ENCODE data around the gene METTL6. TPM values are rescaled to one million over a fixed set of nuclear protein-coding genes. Genes with fewer than 3 reads are reported as not detected.
A peak's percentile ranks its signal among the peaks of the same experiment; 100 is the strongest.
"Not testable (repeated sequence)": the region's sequence is repeated elsewhere in the genome, so short reads cannot be mapped to it uniquely, and the experiment has no call there.

The METTL6 gene
- total RNA-seq, 2 experiments from 2014 or later = 13.0 to 19.5 TPM

DNA sequence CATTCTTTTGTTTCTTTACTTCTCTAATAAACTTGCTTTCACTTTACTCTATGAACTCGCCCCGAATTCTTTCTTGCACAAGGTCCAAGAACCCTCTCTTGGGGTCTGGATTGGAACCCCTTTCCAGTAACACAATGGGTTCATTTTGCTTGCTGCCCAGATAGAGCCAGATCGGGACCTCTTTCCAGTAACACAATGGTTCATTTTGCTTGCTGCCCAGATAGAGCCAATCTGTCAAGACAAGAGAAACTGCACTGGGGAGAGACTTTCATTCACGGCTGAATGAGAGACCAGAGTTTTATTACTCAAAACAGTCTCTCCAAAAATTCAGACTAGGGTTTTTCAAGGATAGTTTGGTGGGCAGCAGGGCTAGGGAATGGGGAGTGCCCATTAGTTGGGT, 25.4 kb downstream of the METTL6 start:
- ATAC-seq (no peak), DNase-seq (no peak)
- Mint-ChIP-seq H3K27me3 (no peaks in the 10 kb centered on the region), H3K4me1 (peaks cover 14% of the 10 kb centered on the region), H3K36me3 (ENCODE audit: low read depth) (peaks cover 3% of the 10 kb centered on the region), H3K4me3 (no peak overlapping the region), H3K27ac (no peak overlapping the region), H3K9me3 (ENCODE audit: low read depth) (no peaks in the 10 kb centered on the region)
- POLR2A ChIA-PET = no interaction called here
- CTCF ChIA-PET = interaction anchor here (1.2 to 2.0 kb wide), 2 partner anchors 126 to 199 kb away, joined by 3 to 13 read pairs; no protein-coding TSS in a partner anchor
- intact Hi-C loops (cut with DNase I, micrococcal nuclease) = no loop called here

DNA sequence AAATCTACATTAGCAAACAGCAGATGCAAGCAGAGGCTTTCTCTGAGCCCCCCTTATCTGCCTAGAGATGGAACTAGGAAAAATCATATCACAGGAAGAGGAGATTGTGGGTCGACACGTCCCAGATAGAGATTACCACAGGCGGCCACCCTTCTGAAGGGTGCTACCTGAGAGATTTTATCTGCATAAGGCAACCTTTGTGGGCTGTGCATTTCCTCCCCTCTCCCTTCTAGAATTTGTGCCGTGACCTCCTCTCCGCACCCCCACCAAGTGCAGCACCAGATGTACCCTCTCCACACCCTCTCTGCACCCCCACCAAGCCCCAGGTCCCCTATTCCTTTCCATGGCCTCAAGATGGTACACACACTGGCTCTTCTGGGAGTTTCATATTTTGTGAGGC, 27.4 kb downstream of the METTL6 start:
- no peak overlapping the region for H3K27ac Mint-ChIP-seq
- POLR2A ChIA-PET = no interaction called here
- ATAC-seq = no peak
- H3K4me1 Mint-ChIP-seq = peaks cover 14% of the 10 kb centered on the region
- H3K4me3 Mint-ChIP-seq = no peak overlapping the region
- H3K9me3 Mint-ChIP-seq (ENCODE audit: low read depth) = no peaks in the 10 kb centered on the region
- CTCF ChIA-PET = interaction anchor here (0.8 to 4.5 kb wide), 6 partner anchors 54 to 205 kb away, joined by 3 to 69 read pairs (median 3); no protein-coding TSS in a partner anchor
- intact Hi-C loops (cut with DNase I, micrococcal nuclease) = loop anchor here (1.0 to 2.0 kb wide), 3 partner anchors 132 to 291 kb away; no protein-coding TSS in a partner anchor
- peaks cover 3% of the 10 kb centered on the region for H3K36me3 Mint-ChIP-seq (ENCODE audit: low read depth)
- no peaks in the 10 kb centered on the region for H3K27me3 Mint-ChIP-seq
- no peak for DNase-seq

DNA sequence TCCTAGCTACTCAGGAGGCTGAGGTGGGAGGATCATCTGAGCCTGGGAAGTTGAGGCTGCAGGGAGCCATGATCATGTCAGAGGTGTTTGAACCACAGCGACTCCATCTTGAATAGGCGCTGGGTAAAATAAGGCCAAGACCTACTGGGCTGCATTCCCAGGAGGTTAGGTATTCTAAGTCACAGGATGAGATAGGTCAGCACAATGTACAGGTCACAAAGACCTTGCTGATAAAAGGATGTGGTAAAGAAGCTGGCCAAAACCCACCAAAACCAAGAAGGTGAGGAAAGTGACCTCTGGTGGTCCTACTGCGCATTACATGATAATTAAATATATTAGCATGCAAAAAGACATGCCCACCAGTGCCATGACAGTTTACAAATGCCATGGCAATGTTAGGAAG, 28.6 kb downstream of the METTL6 start:
- intact Hi-C loops (cut with DNase I, micrococcal nuclease) = loop anchor here (1.0 to 2.0 kb wide), 3 partner anchors 130 to 290 kb away; no protein-coding TSS in a partner anchor
- peak; percentile 29 for DNase-seq
- peaks cover 14% of the 10 kb centered on the region for H3K4me1 Mint-ChIP-seq
- H3K27ac Mint-ChIP-seq; H3K9me3 Mint-ChIP-seq (ENCODE audit: low read depth); POLR2A ChIA-PET; H3K36me3 Mint-ChIP-seq (ENCODE audit: low read depth); ATAC-seq; H3K4me3 Mint-ChIP-seq; H3K27me3 Mint-ChIP-seq: not testable (repeated sequence)
- CTCF ChIA-PET = interaction anchor here (0.6 to 4.5 kb wide), 14 partner anchors 8 to 203 kb away, joined by 3 to 69 read pairs (median 4); partner anchors contain the start of gene CAPN7

DNA sequence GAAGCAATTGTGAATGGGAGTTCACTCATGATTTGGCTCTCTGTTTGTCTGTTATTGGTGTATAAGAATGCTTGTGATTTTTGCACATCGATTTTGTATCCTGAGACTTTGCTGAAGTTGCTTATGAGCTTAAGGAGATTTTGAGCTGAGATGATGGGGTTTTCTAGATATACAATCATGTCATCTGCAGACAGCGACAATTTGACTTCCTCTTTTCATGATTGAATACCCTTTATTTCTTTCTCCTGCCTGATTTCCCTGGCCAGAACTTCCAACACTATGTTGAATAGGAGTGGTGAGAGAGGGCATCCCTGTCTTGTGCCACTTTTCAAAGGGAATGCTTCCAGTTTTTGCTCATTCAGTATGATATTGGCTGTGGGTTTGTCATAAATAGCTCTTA, 34.1 kb downstream of the METTL6 start:
- H3K4me3 Mint-ChIP-seq; H3K27me3 Mint-ChIP-seq; intact Hi-C loops (cut with DNase I, micrococcal nuclease); POLR2A ChIA-PET; H3K4me1 Mint-ChIP-seq; ATAC-seq; H3K9me3 Mint-ChIP-seq (ENCODE audit: low read depth); H3K27ac Mint-ChIP-seq; DNase-seq; H3K36me3 Mint-ChIP-seq (ENCODE audit: low read depth); CTCF ChIA-PET: not testable (repeated sequence)

GRCh38 chr3:15391007-15391406, 36.3 kb downstream of the METTL6 start:
- no peak overlapping the region for H3K4me3 Mint-ChIP-seq
- peaks cover 2% of the 10 kb centered on the region for H3K36me3 Mint-ChIP-seq (ENCODE audit: low read depth)
- DNase-seq (no peak), ATAC-seq (no peak)
- peaks cover 2% of the 10 kb centered on the region for H3K9me3 Mint-ChIP-seq (ENCODE audit: low read depth)
- no peaks in the 10 kb centered on the region for H3K27me3 Mint-ChIP-seq
- H3K27ac Mint-ChIP-seq = no peak overlapping the region
- ChIA-PET POLR2A (no interaction called here), CTCF (interaction anchor here (0.7 to 1.0 kb wide), 2 partner anchors 283 to 1440 kb away, joined by 3 read pairs; no protein-coding TSS in a partner anchor)
- no peaks in the 10 kb centered on the region for H3K4me1 Mint-ChIP-seq
- intact Hi-C loops (cut with DNase I, micrococcal nuclease) = no loop called here

- Mint-ChIP-seq H3K36me3 (ENCODE audit: low read depth) (peaks cover 2% of the 10 kb centered on the region), H3K4me1 (no peaks in the 10 kb centered on the region), H3K4me3 (no peak overlapping the region), H3K27ac (no peak overlapping the region), H3K27me3 (no peaks in the 10 kb centered on the region), H3K9me3 (ENCODE audit: low read depth) (peaks cover 4% of the 10 kb centered on the region)
- DNase-seq = no peak
- intact Hi-C loops (cut with DNase I, micrococcal nuclease) = no loop called here
- POLR2A ChIA-PET = no interaction called here
- no peak for ATAC-seq
- CTCF ChIA-PET = interaction anchor here (0.7 to 1.0 kb wide), 2 partner anchors 283 to 1441 kb away, joined by 3 read pairs; no protein-coding TSS in a partner anchor
These were observed 36.9 kb downstream of the METTL6 start for GRCh38 chr3:15390460-15390859.

DNA sequence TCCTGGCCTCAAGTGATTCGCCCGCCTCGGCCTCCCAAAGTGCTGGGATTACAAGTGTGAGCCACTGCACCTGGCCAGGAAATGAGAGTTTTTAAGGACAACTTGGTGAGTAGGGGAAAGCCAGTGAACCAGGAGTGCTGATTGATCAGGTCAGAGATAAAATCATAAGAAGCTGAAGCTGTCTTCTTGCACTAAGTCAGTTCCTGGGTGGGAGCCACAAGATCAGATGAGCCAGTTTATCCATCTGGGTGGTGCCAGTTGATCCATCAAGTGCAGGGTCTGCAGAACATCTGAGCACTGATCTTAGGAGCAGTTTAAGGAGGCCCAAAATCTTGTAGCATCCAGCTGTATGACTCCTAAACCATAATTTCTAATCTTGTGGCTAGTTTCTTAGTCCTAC, 39.0 kb downstream of the METTL6 start:
- H3K27me3 Mint-ChIP-seq; H3K9me3 Mint-ChIP-seq (ENCODE audit: low read depth); H3K36me3 Mint-ChIP-seq (ENCODE audit: low read depth); H3K27ac Mint-ChIP-seq; POLR2A ChIA-PET; DNase-seq; H3K4me1 Mint-ChIP-seq; ATAC-seq; intact Hi-C loops (cut with DNase I, micrococcal nuclease); H3K4me3 Mint-ChIP-seq: not testable (repeated sequence)
- CTCF ChIA-PET = interaction anchor here (1.8 to 2.4 kb wide), 2 partner anchors 121 to 123 kb away, joined by 7 to 12 read pairs; no protein-coding TSS in a partner anchor

GRCh38 chr3:15387735-15388134, 39.6 kb downstream of the METTL6 start:
- H3K27ac Mint-ChIP-seq = no peak overlapping the region
- H3K36me3 Mint-ChIP-seq (ENCODE audit: low read depth) = no peaks in the 10 kb centered on the region
- ATAC-seq (no peak), DNase-seq (no peak)
- H3K9me3 Mint-ChIP-seq (ENCODE audit: low read depth) = peaks cover 4% of the 10 kb centered on the region
- no peak overlapping the region for H3K4me3 Mint-ChIP-seq
- POLR2A ChIA-PET = no interaction called here
- CTCF ChIA-PET = interaction anchor here (0.6 to 4.5 kb wide), 5 partner anchors 11 to 223 kb away, joined by 3 to 15 read pairs (median 7); no protein-coding TSS in a partner anchor
- H3K4me1 Mint-ChIP-seq = no peaks in the 10 kb centered on the region
- intact Hi-C loops (cut with DNase I, micrococcal nuclease) = no loop called here
- no peaks in the 10 kb centered on the region for H3K27me3 Mint-ChIP-seq

DNA sequence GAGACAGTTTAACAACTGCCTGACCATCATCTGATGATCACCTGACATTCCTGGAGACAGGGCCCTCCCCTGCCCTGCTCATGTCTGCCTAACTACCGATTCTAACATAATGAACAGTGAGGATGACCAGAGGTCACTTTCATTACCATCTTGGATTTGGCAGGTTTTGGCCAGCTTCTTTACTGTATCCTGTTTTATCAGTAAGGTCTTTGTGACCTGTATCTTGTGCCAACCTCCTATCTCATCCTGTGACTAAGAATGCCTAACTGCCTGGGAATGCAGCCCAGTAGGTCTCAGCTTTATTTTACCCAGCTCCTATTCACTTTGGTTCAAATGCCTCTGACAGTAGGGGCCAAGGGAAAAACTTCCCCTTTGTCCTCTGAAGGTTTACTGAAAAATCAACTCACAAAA, 40.2 kb downstream of the METTL6 start:
- no peaks in the 10 kb centered on the region for H3K36me3 Mint-ChIP-seq (ENCODE audit: low read depth)
- peaks cover 4% of the 10 kb centered on the region for H3K9me3 Mint-ChIP-seq (ENCODE audit: low read depth)
- intact Hi-C loops (cut with DNase I, micrococcal nuclease) = no loop called here
- DNase-seq (no peak), ATAC-seq (no peak)
- H3K4me1 Mint-ChIP-seq = no peaks in the 10 kb centered on the region
- ChIA-PET POLR2A (no interaction called here), CTCF (interaction anchor here (0.6 to 4.5 kb wide), 4 partner anchors 11 to 122 kb away, joined by 3 to 15 read pairs (median 10); no protein-coding TSS in a partner anchor)
- H3K27ac Mint-ChIP-seq = no peak overlapping the region
- no peak overlapping the region for H3K4me3 Mint-ChIP-seq
- H3K27me3 Mint-ChIP-seq = no peaks in the 10 kb centered on the region

GRCh38 chr3:15386654-15386955, 40.7 kb downstream of the METTL6 start:
- H3K27me3 Mint-ChIP-seq; H3K36me3 Mint-ChIP-seq (ENCODE audit: low read depth); intact Hi-C loops (cut with DNase I, micrococcal nuclease); ATAC-seq; H3K9me3 Mint-ChIP-seq (ENCODE audit: low read depth); H3K4me1 Mint-ChIP-seq; H3K27ac Mint-ChIP-seq; H3K4me3 Mint-ChIP-seq; DNase-seq: not testable (repeated sequence)
- ChIA-PET CTCF (interaction anchor here (4.5 kb wide), 1 partner anchor 18 kb away, joined by 15 read pairs; no protein-coding TSS in a partner anchor), POLR2A (interaction anchor here (0.6 kb wide), 1 partner anchor 59 kb away, joined by 8 read pairs; no protein-coding TSS in a partner anchor)

- ChIA-PET CTCF (interaction anchor here (1.4 to 4.5 kb wide), 3 partner anchors 18 to 121 kb away, joined by 4 to 15 read pairs (median 6); no protein-coding TSS in a partner anchor), POLR2A (interaction anchor here (0.6 kb wide), 1 partner anchor 58 kb away, joined by 8 read pairs; no protein-coding TSS in a partner anchor)
- Mint-ChIP-seq H3K27ac (no peak overlapping the region), H3K36me3 (ENCODE audit: low read depth) (no peaks in the 10 kb centered on the region), H3K9me3 (ENCODE audit: low read depth) (peaks cover 4% of the 10 kb centered on the region), H3K27me3 (no peaks in the 10 kb centered on the region), H3K4me3 (no peak overlapping the region), H3K4me1 (no peaks in the 10 kb centered on the region)
- no peak for DNase-seq
- intact Hi-C loops (cut with DNase I, micrococcal nuclease) = no loop called here
- no peak for ATAC-seq
These were observed 41.3 kb downstream of the METTL6 start for GRCh38 chr3:15385901-15386653.
